ENCODE measurements around the gene STK25. TPM values are rescaled to one million over a fixed set of nuclear protein-coding genes. Genes with fewer than 3 reads are reported as not detected.

Gene STK25
- total and polyA plus RNA-seq, 2 experiments from 2014 or later, result 125 to 304 TPM

DNA sequence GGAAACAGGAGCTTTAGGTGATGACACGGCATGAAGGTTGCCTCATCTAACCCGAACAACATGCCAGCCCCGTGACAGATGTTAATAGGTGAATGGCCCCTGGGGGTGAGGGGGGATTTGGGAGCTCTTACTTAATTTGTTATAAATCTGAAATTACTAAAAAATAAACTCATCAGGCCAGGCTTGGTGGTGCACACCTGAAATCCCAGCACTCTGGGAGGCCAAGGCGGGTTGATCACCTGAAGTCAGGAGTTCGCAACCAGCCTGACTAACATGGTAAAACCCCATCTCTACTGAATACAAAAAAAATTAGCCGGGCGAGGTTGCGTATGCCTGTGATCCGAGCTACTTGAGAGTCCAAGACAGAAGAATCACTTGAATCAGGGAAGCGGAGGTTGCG lies 6.1 kb downstream of the STK25 start (continued):
- TF ChIP-seq, protein P1, sequence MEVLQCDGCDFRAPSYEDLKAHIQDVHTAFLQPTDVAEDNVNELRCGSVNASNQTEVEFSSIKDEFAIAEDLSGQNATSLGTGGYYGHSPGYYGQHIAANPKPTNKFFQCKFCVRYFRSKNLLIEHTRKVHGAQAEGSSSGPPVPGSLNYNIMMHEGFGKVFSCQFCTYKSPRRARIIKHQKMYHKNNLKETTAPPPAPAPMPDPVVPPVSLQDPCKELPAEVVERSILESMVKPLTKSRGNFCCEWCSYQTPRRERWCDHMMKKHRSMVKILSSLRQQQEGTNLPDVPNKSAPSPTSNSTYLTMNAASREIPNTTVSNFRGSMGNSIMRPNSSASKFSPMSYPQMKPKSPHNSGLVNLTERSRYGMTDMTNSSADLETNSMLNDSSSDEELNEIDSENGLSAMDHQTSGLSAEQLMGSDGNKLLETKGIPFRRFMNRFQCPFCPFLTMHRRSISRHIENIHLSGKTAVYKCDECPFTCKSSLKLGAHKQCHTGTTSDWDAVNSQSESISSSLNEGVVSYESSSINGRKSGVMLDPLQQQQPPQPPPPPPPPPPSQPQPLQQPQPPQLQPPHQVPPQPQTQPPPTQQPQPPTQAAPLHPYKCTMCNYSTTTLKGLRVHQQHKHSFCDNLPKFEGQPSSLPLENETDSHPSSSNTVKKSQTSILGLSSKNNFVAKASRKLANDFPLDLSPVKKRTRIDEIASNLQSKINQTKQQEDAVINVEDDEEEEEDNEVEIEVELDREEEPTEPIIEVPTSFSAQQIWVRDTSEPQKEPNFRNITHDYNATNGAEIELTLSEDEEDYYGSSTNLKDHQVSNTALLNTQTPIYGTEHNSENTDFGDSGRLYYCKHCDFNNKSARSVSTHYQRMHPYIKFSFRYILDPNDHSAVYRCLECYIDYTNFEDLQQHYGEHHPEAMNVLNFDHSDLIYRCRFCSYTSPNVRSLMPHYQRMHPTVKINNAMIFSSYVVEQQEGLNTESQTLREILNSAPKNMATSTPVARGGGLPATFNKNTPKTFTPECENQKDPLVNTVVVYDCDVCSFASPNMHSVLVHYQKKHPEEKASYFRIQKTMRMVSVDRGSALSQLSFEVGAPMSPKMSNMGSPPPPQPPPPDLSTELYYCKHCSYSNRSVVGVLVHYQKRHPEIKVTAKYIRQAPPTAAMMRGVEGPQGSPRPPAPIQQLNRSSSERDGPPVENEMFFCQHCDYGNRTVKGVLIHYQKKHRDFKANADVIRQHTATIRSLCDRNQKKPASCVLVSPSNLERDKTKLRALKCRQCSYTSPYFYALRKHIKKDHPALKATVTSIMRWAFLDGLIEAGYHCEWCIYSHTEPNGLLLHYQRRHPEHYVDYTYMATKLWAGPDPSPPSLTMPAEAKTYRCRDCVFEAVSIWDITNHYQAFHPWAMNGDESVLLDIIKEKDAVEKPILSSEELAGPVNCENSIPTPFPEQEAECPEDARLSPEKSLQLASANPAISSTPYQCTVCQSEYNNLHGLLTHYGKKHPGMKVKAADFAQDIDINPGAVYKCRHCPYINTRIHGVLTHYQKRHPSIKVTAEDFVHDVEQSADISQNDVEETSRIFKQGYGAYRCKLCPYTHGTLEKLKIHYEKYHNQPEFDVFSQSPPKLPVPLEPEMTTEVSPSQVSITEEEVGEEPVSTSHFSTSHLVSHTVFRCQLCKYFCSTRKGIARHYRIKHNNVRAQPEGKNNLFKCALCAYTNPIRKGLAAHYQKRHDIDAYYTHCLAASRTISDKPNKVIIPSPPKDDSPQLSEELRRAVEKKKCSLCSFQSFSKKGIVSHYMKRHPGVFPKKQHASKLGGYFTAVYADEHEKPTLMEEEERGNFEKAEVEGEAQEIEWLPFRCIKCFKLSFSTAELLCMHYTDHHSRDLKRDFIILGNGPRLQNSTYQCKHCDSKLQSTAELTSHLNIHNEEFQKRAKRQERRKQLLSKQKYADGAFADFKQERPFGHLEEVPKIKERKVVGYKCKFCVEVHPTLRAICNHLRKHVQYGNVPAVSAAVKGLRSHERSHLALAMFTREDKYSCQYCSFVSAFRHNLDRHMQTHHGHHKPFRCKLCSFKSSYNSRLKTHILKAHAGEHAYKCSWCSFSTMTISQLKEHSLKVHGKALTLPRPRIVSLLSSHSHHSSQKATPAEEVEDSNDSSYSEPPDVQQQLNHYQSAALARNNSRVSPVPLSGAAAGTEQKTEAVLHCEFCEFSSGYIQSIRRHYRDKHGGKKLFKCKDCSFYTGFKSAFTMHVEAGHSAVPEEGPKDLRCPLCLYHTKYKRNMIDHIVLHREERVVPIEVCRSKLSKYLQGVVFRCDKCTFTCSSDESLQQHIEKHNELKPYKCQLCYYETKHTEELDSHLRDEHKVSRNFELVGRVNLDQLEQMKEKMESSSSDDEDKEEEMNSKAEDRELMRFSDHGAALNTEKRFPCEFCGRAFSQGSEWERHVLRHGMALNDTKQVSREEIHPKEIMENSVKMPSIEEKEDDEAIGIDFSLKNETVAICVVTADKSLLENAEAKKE (CRISPR knock-in tag; IDR thresholded peaks at IDR 0.05), result no peak
- TF ChIP-seq, protein P2, sequence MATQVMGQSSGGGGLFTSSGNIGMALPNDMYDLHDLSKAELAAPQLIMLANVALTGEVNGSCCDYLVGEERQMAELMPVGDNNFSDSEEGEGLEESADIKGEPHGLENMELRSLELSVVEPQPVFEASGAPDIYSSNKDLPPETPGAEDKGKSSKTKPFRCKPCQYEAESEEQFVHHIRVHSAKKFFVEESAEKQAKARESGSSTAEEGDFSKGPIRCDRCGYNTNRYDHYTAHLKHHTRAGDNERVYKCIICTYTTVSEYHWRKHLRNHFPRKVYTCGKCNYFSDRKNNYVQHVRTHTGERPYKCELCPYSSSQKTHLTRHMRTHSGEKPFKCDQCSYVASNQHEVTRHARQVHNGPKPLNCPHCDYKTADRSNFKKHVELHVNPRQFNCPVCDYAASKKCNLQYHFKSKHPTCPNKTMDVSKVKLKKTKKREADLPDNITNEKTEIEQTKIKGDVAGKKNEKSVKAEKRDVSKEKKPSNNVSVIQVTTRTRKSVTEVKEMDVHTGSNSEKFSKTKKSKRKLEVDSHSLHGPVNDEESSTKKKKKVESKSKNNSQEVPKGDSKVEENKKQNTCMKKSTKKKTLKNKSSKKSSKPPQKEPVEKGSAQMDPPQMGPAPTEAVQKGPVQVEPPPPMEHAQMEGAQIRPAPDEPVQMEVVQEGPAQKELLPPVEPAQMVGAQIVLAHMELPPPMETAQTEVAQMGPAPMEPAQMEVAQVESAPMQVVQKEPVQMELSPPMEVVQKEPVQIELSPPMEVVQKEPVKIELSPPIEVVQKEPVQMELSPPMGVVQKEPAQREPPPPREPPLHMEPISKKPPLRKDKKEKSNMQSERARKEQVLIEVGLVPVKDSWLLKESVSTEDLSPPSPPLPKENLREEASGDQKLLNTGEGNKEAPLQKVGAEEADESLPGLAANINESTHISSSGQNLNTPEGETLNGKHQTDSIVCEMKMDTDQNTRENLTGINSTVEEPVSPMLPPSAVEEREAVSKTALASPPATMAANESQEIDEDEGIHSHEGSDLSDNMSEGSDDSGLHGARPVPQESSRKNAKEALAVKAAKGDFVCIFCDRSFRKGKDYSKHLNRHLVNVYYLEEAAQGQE (IDR thresholded peaks at IDR 0.05; ENCODE audit: unreplicated experiment), result no peak
- TF ChIP-seq ZNF114 (CRISPR knock-in tag; IDR thresholded peaks at IDR 0.05), result no peak
- TF ChIP-seq ZNF331 (CRISPR knock-in tag; IDR thresholded peaks at IDR 0.05; ENCODE audit: low read depth), result no peak
- TF ChIP-seq, protein P3, sequence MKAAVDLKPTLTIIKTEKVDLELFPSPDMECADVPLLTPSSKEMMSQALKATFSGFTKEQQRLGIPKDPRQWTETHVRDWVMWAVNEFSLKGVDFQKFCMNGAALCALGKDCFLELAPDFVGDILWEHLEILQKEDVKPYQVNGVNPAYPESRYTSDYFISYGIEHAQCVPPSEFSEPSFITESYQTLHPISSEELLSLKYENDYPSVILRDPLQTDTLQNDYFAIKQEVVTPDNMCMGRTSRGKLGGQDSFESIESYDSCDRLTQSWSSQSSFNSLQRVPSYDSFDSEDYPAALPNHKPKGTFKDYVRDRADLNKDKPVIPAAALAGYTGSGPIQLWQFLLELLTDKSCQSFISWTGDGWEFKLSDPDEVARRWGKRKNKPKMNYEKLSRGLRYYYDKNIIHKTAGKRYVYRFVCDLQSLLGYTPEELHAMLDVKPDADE (IDR thresholded peaks at IDR 0.05), result no peak
- TF ChIP-seq, protein P4, sequence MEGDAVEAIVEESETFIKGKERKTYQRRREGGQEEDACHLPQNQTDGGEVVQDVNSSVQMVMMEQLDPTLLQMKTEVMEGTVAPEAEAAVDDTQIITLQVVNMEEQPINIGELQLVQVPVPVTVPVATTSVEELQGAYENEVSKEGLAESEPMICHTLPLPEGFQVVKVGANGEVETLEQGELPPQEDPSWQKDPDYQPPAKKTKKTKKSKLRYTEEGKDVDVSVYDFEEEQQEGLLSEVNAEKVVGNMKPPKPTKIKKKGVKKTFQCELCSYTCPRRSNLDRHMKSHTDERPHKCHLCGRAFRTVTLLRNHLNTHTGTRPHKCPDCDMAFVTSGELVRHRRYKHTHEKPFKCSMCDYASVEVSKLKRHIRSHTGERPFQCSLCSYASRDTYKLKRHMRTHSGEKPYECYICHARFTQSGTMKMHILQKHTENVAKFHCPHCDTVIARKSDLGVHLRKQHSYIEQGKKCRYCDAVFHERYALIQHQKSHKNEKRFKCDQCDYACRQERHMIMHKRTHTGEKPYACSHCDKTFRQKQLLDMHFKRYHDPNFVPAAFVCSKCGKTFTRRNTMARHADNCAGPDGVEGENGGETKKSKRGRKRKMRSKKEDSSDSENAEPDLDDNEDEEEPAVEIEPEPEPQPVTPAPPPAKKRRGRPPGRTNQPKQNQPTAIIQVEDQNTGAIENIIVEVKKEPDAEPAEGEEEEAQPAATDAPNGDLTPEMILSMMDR (conservative IDR thresholded peaks at IDR 0.05; ENCODE audit: low read depth in 2 of 2), result no peak
- TF ChIP-seq POLR2AphosphoS5 (IDR thresholded peaks at IDR 0.05; ENCODE audit: low read depth), result no peak
